GM10248 (cell line): ENCODE measurements around the gene GSN.

Experiments
- CTCF ChIA-PET: fragments of 300-600 bp; sonication (Branson Sonifier 250); formaldehyde crosslinking; extraction: SDS; loops from one replicate; lab custom pipeline; 2021; ENCODE audit warnings: antibody characterized with exemption; lab: Yijun Ruan, JAX
- POLR2A ChIA-PET: fragments of 350-650 bp; sonication (Branson Sonifier 250); formaldehyde crosslinking; extraction: SDS; loops from one replicate; lab custom pipeline; 2020; ENCODE audit warnings: antibody characterized with exemption; lab: Yijun Ruan, JAX
- DNase-seq: peaks from one replicate; pipeline ENCODE4 v3.0.0; 2012; ENCODE audit errors: extremely low spot score
- CTCF ChIP-seq: IDR thresholded peaks from 2 replicates; pipeline ENCODE4 v1.5.1; 2012; ENCODE audit warnings: mild to moderate bottlenecking, low read depth; ENCODE audit errors: extremely low read depth, missing control alignments, control extremely low read depth

GSN gene

GRCh38 chr9:121313458-121314152, 45.6 kb downstream of the GSN start:
- no peak for TF ChIP-seq CTCF
- CTCF ChIA-PET, result interaction anchor here (1.0 to 11.4 kb wide), 6 partner anchors 9 to 98 kb away, joined by 3 to 294 read pairs (median 4); no protein-coding TSS in a partner anchor
- DNase-seq, result no peak
- POLR2A ChIA-PET, result no interaction called here

GRCh38 chr9:121316378-121316777, 48.4 kb downstream of the GSN start:
- ChIA-PET CTCF (interaction anchor here (1.0 to 11.4 kb wide), 6 partner anchors 11 to 103 kb away, joined by 4 to 294 read pairs (median 6); no protein-coding TSS in a partner anchor), POLR2A (no interaction called here)
- DNase-seq, result no peak
- TF ChIP-seq CTCF, result no peak

- no peak for DNase-seq
- TF ChIP-seq CTCF, result no peak
- ChIA-PET POLR2A (no interaction called here), CTCF (interaction anchor here (1.0 to 11.4 kb wide), 7 partner anchors 11 to 104 kb away, joined by 3 to 294 read pairs (median 5); no protein-coding TSS in a partner anchor)
Measured at GRCh38 chr9:121316852-121317373, 49.0 kb downstream of the GSN start.

GRCh38 chr9:121317737-121318630, 50.0 kb downstream of the GSN start:
- ChIA-PET CTCF (interaction anchor here (0.7 to 11.4 kb wide), 17 partner anchors 9 to 366 kb away, joined by 3 to 294 read pairs (median 3); no protein-coding TSS in a partner anchor), POLR2A (no interaction called here)
- TF ChIP-seq CTCF, result no peak
- no peak for DNase-seq

- TF ChIP-seq CTCF, result no peak
- ChIA-PET CTCF (interaction anchor here (0.8 to 11.4 kb wide), 42 partner anchors 9 to 540 kb away, joined by 3 to 294 read pairs (median 12); partner anchors contain the start of gene GSN), POLR2A (no interaction called here)
- no peak for DNase-seq
Measured at GRCh38 chr9:121318631-121319382, 50.8 kb downstream of the GSN start.
